ENCODE data around the gene CHRNB2. TPM values are rescaled to one million over a fixed set of nuclear protein-coding genes. Genes with fewer than 3 reads are reported as not detected.
A peak's percentile ranks its signal among the peaks of the same experiment; 100 is the strongest.

The CHRNB2 gene
- total RNA-seq, 2 experiments from 2014 or later, result not detected

- no peaks in the 10 kb centered on the region for H3K4me1 Mint-ChIP-seq (ENCODE audit: low read depth)
- H3K9me3 Mint-ChIP-seq, result no peaks in the 10 kb centered on the region
- H3K4me3 Mint-ChIP-seq, result no peak overlapping the region
- H3K27me3 Mint-ChIP-seq, result no peaks in the 10 kb centered on the region
- H3K36me3 Mint-ChIP-seq (ENCODE audit: low read depth), result peaks cover 72% of the 10 kb centered on the region
- POLR2A ChIA-PET, result interaction anchor here (0.6 to 1.8 kb wide), 3 partner anchors 12 to 24 kb away, joined by 3 to 6 read pairs (median 4); no protein-coding TSS in a partner anchor
- no peak for ATAC-seq
- intact Hi-C loops (cut with micrococcal nuclease), result no loop called here
- peak overlapping the region; percentile 43 for H3K27ac Mint-ChIP-seq
- TF ChIP-seq, protein P1, sequence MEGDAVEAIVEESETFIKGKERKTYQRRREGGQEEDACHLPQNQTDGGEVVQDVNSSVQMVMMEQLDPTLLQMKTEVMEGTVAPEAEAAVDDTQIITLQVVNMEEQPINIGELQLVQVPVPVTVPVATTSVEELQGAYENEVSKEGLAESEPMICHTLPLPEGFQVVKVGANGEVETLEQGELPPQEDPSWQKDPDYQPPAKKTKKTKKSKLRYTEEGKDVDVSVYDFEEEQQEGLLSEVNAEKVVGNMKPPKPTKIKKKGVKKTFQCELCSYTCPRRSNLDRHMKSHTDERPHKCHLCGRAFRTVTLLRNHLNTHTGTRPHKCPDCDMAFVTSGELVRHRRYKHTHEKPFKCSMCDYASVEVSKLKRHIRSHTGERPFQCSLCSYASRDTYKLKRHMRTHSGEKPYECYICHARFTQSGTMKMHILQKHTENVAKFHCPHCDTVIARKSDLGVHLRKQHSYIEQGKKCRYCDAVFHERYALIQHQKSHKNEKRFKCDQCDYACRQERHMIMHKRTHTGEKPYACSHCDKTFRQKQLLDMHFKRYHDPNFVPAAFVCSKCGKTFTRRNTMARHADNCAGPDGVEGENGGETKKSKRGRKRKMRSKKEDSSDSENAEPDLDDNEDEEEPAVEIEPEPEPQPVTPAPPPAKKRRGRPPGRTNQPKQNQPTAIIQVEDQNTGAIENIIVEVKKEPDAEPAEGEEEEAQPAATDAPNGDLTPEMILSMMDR (IDR thresholded peaks at IDR 0.05), result no peak
- CTCF ChIA-PET, result interaction anchor here (0.9 to 1.2 kb wide), 2 partner anchors 8 to 31 kb away, joined by 3 to 5 read pairs; no protein-coding TSS in a partner anchor
- DNase-seq, result no peak
These were observed 23.2 kb downstream of the CHRNB2 start for GRCh38 chr1:154590756-154591155.

DNA sequence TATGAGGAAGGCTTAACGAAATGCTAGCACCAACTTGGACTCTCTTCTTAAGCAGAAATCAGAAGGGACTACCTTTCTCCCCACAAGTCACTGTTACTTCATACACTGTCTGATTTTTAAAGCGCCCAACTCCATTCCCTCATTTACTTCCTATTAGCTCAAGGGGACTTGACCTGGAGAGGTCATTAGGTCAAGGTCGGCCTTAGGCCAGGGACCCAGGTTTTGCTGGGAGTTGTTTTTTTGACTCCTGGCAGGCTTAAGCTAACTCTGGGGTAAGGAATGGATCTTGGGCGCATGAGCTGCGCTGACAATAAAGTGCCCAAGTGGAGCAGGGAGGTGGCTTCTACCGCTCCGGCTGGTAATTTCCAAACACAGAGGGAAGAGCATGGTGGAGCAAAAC, 23.6 kb downstream of the CHRNB2 start:
- ATAC-seq, result no peak
- H3K27ac Mint-ChIP-seq, result peak overlapping the region; percentile 40
- intact Hi-C loops (cut with micrococcal nuclease), result no loop called here

GRCh38 chr1:154593390-154593789, 25.8 kb downstream of the CHRNB2 start:
- POLR2A ChIA-PET, result interaction anchor here (0.9 to 1.4 kb wide), 4 partner anchors 11 to 17 kb away, joined by 3 read pairs; no protein-coding TSS in a partner anchor

More for the DNA sequence above, 23.6 kb downstream of the CHRNB2 start:
- H3K9me3 Mint-ChIP-seq, result no peaks in the 10 kb centered on the region
- H3K27me3 Mint-ChIP-seq, result no peaks in the 10 kb centered on the region
- CTCF ChIA-PET, result interaction anchor here (0.9 to 1.2 kb wide), 2 partner anchors 7 to 32 kb away, joined by 3 to 5 read pairs; no protein-coding TSS in a partner anchor
- peaks cover 70% of the 10 kb centered on the region for H3K36me3 Mint-ChIP-seq (ENCODE audit: low read depth)
- no peak for DNase-seq
- TF ChIP-seq, protein P1 (IDR thresholded peaks at IDR 0.05), result no peak
- no peak overlapping the region for H3K4me3 Mint-ChIP-seq
- no peaks in the 10 kb centered on the region for H3K4me1 Mint-ChIP-seq (ENCODE audit: low read depth)
- POLR2A ChIA-PET, result interaction anchor here (0.6 to 1.8 kb wide), 4 partner anchors 14 to 24 kb away, joined by 3 to 6 read pairs (median 4); partner anchors contain the start of gene CHRNB2

GRCh38 chr1:154594811-154595210, 27.2 kb downstream of the CHRNB2 start:
- CTCF ChIA-PET, result interaction anchor here (0.7 to 1.5 kb wide), 4 partner anchors 9 to 578 kb away, joined by 3 to 6 read pairs (median 3); partner anchors contain the start of gene KRTCAP2
- TF ChIP-seq, protein P1 (IDR thresholded peaks at IDR 0.05), result no peak
- H3K27me3 Mint-ChIP-seq, result no peaks in the 10 kb centered on the region
- intact Hi-C loops (cut with micrococcal nuclease), result no loop called here
- H3K9me3 Mint-ChIP-seq, result no peaks in the 10 kb centered on the region
- H3K4me1 Mint-ChIP-seq (ENCODE audit: low read depth), result peaks cover 10% of the 10 kb centered on the region
- DNase-seq (no peak), ATAC-seq (no peak)
- H3K27ac Mint-ChIP-seq, result no peak overlapping the region
- H3K4me3 Mint-ChIP-seq, result no peak overlapping the region
- POLR2A ChIA-PET, result interaction anchor here (0.9 to 1.7 kb wide), 6 partner anchors 10 to 17 kb away, joined by 3 to 5 read pairs (median 3); no protein-coding TSS in a partner anchor
- H3K36me3 Mint-ChIP-seq (ENCODE audit: low read depth), result peaks cover 61% of the 10 kb centered on the region

More at GRCh38 chr1:154593390-154593789, 25.8 kb downstream of the CHRNB2 start:
- TF ChIP-seq, protein P1 (IDR thresholded peaks at IDR 0.05), result no peak
- peaks cover 67% of the 10 kb centered on the region for H3K36me3 Mint-ChIP-seq (ENCODE audit: low read depth)
- no peak overlapping the region for H3K4me3 Mint-ChIP-seq
- ATAC-seq (no peak), DNase-seq (no peak)
- intact Hi-C loops (cut with micrococcal nuclease), result no loop called here
- CTCF ChIA-PET, result interaction anchor here (1.9 kb wide), 1 partner anchor 34 kb away, joined by 5 read pairs; no protein-coding TSS in a partner anchor
- peak overlapping the region; percentile 59 for H3K27ac Mint-ChIP-seq
- H3K27me3 Mint-ChIP-seq, result no peaks in the 10 kb centered on the region
- no peaks in the 10 kb centered on the region for H3K9me3 Mint-ChIP-seq
- H3K4me1 Mint-ChIP-seq (ENCODE audit: low read depth), result peaks cover 2% of the 10 kb centered on the region

DNA sequence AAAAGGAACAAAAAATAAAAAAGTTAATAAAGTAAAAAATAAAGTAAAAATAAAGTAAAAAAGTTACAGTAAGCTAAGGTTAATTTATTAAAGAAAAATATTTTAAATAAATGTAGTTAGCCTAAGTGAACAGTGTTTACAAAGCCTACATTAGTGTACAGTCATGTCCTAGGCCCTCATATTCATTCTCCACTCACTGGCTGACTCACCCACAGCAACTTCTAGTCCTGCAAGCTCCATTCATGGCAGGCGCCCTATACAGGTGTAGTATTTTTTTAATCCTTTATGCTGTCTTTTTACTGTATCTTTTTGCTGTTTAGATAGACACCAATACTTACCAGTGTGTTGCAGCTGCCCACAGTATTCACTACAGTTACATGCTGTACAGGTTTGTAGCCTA, 28.0 kb downstream of the CHRNB2 start:
- TF ChIP-seq, protein P1 (IDR thresholded peaks at IDR 0.05), result no peak
- Mint-ChIP-seq H3K4me1 (ENCODE audit: low read depth) (peaks cover 16% of the 10 kb centered on the region), H3K4me3 (no peak overlapping the region), H3K36me3 (ENCODE audit: low read depth) (peaks cover 62% of the 10 kb centered on the region), H3K9me3 (no peaks in the 10 kb centered on the region), H3K27me3 (no peaks in the 10 kb centered on the region), H3K27ac (no peak overlapping the region)
- ATAC-seq, result no peak
- POLR2A ChIA-PET, result interaction anchor here (0.9 to 1.7 kb wide), 4 partner anchors 9 to 17 kb away, joined by 3 to 5 read pairs (median 3); no protein-coding TSS in a partner anchor
- CTCF ChIA-PET, result interaction anchor here (1.5 to 1.7 kb wide), 2 partner anchors 9 to 36 kb away, joined by 6 to 7 read pairs; no protein-coding TSS in a partner anchor
- intact Hi-C loops (cut with micrococcal nuclease), result no loop called here
- no peak for DNase-seq

Data from activated CD8-positive, alpha-beta T cell treated with anti-CD3 and anti-CD28 coated beads for 36 hours (primary cell).